NCI-H446 (cell line): ENCODE results near the gene C7orf57.

Experiments used
- DNase-seq, 2 experiments: peaks; one replicate each; lab custom pipeline; 2025; lab: John Stamatoyannopoulos, UW

The C7orf57 gene

GRCh38 chr7:48085433-48085791 lies 50.1 kb downstream of the C7orf57 start:
- DNase-seq = no peak

- no peak for DNase-seq
These were observed 50.6 kb downstream of the C7orf57 start for GRCh38 chr7:48085942-48086341.

GRCh38 chr7:48087349-48087748 lies 52.0 kb downstream of the C7orf57 start:
- no peak for DNase-seq

- no peak for DNase-seq
These were observed 53.3 kb downstream of the C7orf57 start for GRCh38 chr7:48088559-48089045.

- DNase-seq = peak in 1 of 2 experiments; percentile 23
These were observed 54.0 kb downstream of the C7orf57 start, which contains the start of gene UPP1 for GRCh38 chr7:48089046-48090003. TSS of gene UPP1 (plus strand) at chr7:48089265. CDS start at chr7:48094784, 5,519 bp downstream.

- DNase-seq = no peak
These were observed 54.9 kb downstream of the C7orf57 start for GRCh38 chr7:48090095-48090805.

GRCh38 chr7:48091506-48092433 lies 56.4 kb downstream of the C7orf57 start:
- no peak for DNase-seq

- no peak for DNase-seq
These were observed 59.5 kb downstream of the C7orf57 start for GRCh38 chr7:48094861-48095293.

GRCh38 chr7:48096273-48096672 lies 60.9 kb downstream of the C7orf57 start:
- no peak for DNase-seq

GRCh38 chr7:48097521-48098231 lies 62.3 kb downstream of the C7orf57 start:
- no peak for DNase-seq

- DNase-seq = no peak
These were observed 63.5 kb downstream of the C7orf57 start for GRCh38 chr7:48098846-48099245.

- DNase-seq = no peak
These were observed 64.4 kb downstream of the C7orf57 start for GRCh38 chr7:48099781-48100180.

- DNase-seq = no peak
These were observed 66.0 kb downstream of the C7orf57 start for GRCh38 chr7:48101352-48101751.

- DNase-seq = no peak
These were observed 66.6 kb downstream of the C7orf57 start for GRCh38 chr7:48101968-48102367.

- no peak for DNase-seq
These were observed 67.2 kb downstream of the C7orf57 start for GRCh38 chr7:48102530-48102929.

GRCh38 chr7:48105045-48105444 lies 69.7 kb downstream of the C7orf57 start:
- DNase-seq = no peak

- no peak for DNase-seq
These were observed 71.7 kb downstream of the C7orf57 start for GRCh38 chr7:48106906-48107659.

- no peak for DNase-seq
These were observed 72.7 kb downstream of the C7orf57 start for GRCh38 chr7:48107926-48108472.

GRCh38 chr7:48108959-48109847 lies 73.9 kb downstream of the C7orf57 start:
- DNase-seq = no peak
